D721Med (cell line): ENCODE results near the gene CCDC60.

ENCODE experiments used
- DNase-seq: peaks from one replicate; pipeline ENCODE4 v3.0.0; 2011; ENCODE audit warnings: low spot score; ENCODE audit not compliant: insufficient read length
- FAIRE-seq: peaks from 2 replicates; lab custom pipeline; 2011; peaks lifted over from hg19 to GRCh38; lab: Jason Lieb, UNC
- CTCF ChIP-seq: IDR thresholded peaks from 2 replicates; pipeline ENCODE4 v1.5.1; 2012; ENCODE audit warnings: mild to moderate bottlenecking, control low read depth; ENCODE audit not compliant: insufficient read depth; ENCODE audit errors: missing control alignments

The CCDC60 gene

GRCh38 chr12:119381471-119382235 is 47.1 kb downstream of the CCDC60 start:
- DNase-seq (no peak), FAIRE-seq (no peak)
- TF ChIP-seq CTCF, result no peak

- no peak for TF ChIP-seq CTCF
- no peak for FAIRE-seq
- no peak for DNase-seq
Measured at GRCh38 chr12:119383206-119383605, 48.7 kb downstream of the CCDC60 start.

- TF ChIP-seq CTCF, result no peak
- DNase-seq (no peak), FAIRE-seq (no peak)
Measured at GRCh38 chr12:119384340-119384739, 49.8 kb downstream of the CCDC60 start.

- TF ChIP-seq CTCF, result no peak
- no peak for FAIRE-seq
- DNase-seq, result no peak
Measured at GRCh38 chr12:119385659-119386058, 51.1 kb downstream of the CCDC60 start.

- FAIRE-seq (no peak), DNase-seq (no peak)
- TF ChIP-seq CTCF, result no peak
Measured at GRCh38 chr12:119389687-119390086, 55.2 kb downstream of the CCDC60 start.

- FAIRE-seq (no peak), DNase-seq (no peak)
- TF ChIP-seq CTCF, result no peak
Measured at GRCh38 chr12:119391673-119392072, 57.1 kb downstream of the CCDC60 start.

- DNase-seq (no peak), FAIRE-seq (no peak)
Measured at GRCh38 chr12:119393677-119394076, 59.1 kb downstream of the CCDC60 start.

More at GRCh38 chr12:119393677-119394076, 59.1 kb downstream of the CCDC60 start:
- no peak for TF ChIP-seq CTCF
